Suprapubic skin (tissue), 4 donors: ENCODE measurements around the gene ZNF23. TPM values are rescaled to one million over a fixed set of nuclear protein-coding genes. Genes with fewer than 3 reads are reported as not detected.

Source experiments
- DNase-seq, 2 donors: peaks; one replicate each; pipeline ENCODE4 v3.0.0-alpha.2; 2019; ENCODE audit warnings: low spot score in 2 of 2
- H3K27ac ChIP-seq: fragments of 200-600 bp; sonication (generic); one replicate; pipeline ENCODE4 v1.5.1; 2019
- H3K27me3 ChIP-seq: fragments of 200-600 bp; sonication (generic); one replicate; pipeline ENCODE4 v1.5.1; 2019
- H3K36me3 ChIP-seq: fragments of 200-600 bp; sonication (generic); one replicate; pipeline ENCODE4 v1.5.1; 2019
- H3K4me1 ChIP-seq: fragments of 200-600 bp; sonication (generic); one replicate; pipeline ENCODE4 v1.5.1; 2019
- H3K4me3 ChIP-seq: fragments of 200-600 bp; sonication (generic); one replicate; pipeline ENCODE4 v1.5.1; 2019; ENCODE audit warnings: mild to moderate bottlenecking
- H3K9me3 ChIP-seq: fragments of 200-600 bp; sonication (generic); one replicate; pipeline ENCODE4 v1.5.1; 2019
- CTCF ChIP-seq, 2 donors: fragments of 200-600 bp in 1 of 2; fragments of 450-650 bp in 1 of 2; sonication (generic) in 1 of 2; IDR thresholded peaks; one replicate each; pipeline ENCODE4 v1.5.1; 2016 to 2019; ENCODE audit warnings: antibody characterized with exemption in 2 of 2, mild to moderate bottlenecking in 1 of 2, moderate library complexity in 1 of 2
- EP300 ChIP-seq: sonication (generic); formaldehyde crosslinking; IDR thresholded peaks from one replicate; pipeline ENCODE4 v1.6.1; 2017; ENCODE audit warnings: antibody characterized with exemption
- POLR2A ChIP-seq, 2 donors: fragments of 450-650 bp; IDR thresholded peaks; one replicate each; pipeline ENCODE4 v1.6.1; 2017; ENCODE audit warnings: antibody characterized with exemption in 2 of 2, mild to moderate bottlenecking in 2 of 2, moderate library complexity in 2 of 2
- POLR2AphosphoS5 ChIP-seq, 3 donors: sonication (generic); formaldehyde crosslinking; IDR thresholded peaks; one replicate each; pipeline ENCODE4 v1.6.1; 2017; ENCODE audit warnings: antibody characterized with exemption in 3 of 3
- WGBS: methylation state at CpG from one replicate; pipeline ENCODE4 v1.1.5; 2018; 5-methylcytosine and 5-hydroxymethylcytosine counted together
- total RNA-seq, 4 donors: library from RNA; depleted of rRNA; stranded (reverse); fragments of >200 nt; gene quantifications; one replicate each; pipeline ENCODE4 v1.1.0, GENCODE V29; 2016

ZNF23 gene
- total RNA-seq, 4 donors from 2014 or later = 2.5 to 5.8 (median 4.8) TPM

- peaks cover 22% of the 10 kb centered on the region for H3K27me3 ChIP-seq
- no peaks in the 10 kb centered on the region for H3K4me1 ChIP-seq
- H3K4me3 ChIP-seq = no peak overlapping the region
- WGBS = 76% methylated on average over 3 of the region's 3 CpGs
- DNase-seq = no peak
- TF ChIP-seq POLR2AphosphoS5 (IDR thresholded peaks at IDR 0.05) = no peak
- no peak for TF ChIP-seq POLR2A (IDR thresholded peaks at IDR 0.05)
- no peak for TF ChIP-seq CTCF (IDR thresholded peaks at IDR 0.05)
- TF ChIP-seq EP300 = no peak
- H3K27ac ChIP-seq = no peak overlapping the region
- no peaks in the 10 kb centered on the region for H3K9me3 ChIP-seq
- no peaks in the 10 kb centered on the region for H3K36me3 ChIP-seq
Measured at GRCh38 chr16:71429581-71429980, 32.5 kb downstream of the ZNF23 start.

DNA sequence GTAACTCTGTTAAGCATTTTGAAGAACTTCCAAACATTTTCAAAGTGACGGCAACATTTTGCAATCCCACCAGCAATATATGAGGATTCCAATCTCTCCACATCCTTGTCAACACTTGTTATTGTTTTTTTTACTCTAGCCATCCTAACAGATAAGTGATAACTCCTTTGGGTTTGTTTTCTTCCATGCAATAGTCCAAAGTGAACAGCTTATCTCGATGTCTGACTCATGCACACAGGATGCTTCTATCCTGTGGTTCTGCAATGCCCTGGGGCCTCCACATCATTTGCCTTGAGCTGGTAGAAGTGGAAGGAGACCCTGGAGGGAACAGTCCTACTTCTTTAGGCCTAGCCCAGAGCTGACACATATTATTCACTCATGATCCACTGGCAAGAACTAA, 33.2 kb downstream of the ZNF23 start:
- H3K4me1 ChIP-seq = no peaks in the 10 kb centered on the region
- DNase-seq = no peak
- H3K36me3 ChIP-seq = no peaks in the 10 kb centered on the region
- H3K9me3 ChIP-seq = no peaks in the 10 kb centered on the region
- H3K27me3 ChIP-seq = peaks cover 29% of the 10 kb centered on the region
- TF ChIP-seq EP300 (no peak), CTCF (IDR thresholded peaks at IDR 0.05) (no peak), POLR2A (IDR thresholded peaks at IDR 0.05) (no peak), POLR2AphosphoS5 (IDR thresholded peaks at IDR 0.05) (no peak)
- H3K4me3 ChIP-seq = no peak overlapping the region
- no peak overlapping the region for H3K27ac ChIP-seq
- 84% methylated on average over 2 of the region's 2 CpGs for WGBS

- Histone ChIP-seq H3K4me1 (no peaks in the 10 kb centered on the region), H3K36me3 (no peaks in the 10 kb centered on the region), H3K27ac (no peak overlapping the region), H3K4me3 (no peak overlapping the region), H3K27me3 (peaks cover 30% of the 10 kb centered on the region), H3K9me3 (no peaks in the 10 kb centered on the region)
- TF ChIP-seq CTCF (IDR thresholded peaks at IDR 0.05) (no peak), POLR2A (IDR thresholded peaks at IDR 0.05) (no peak), POLR2AphosphoS5 (IDR thresholded peaks at IDR 0.05) (no peak), EP300 (no peak)
- no peak for DNase-seq
Measured at GRCh38 chr16:71428385-71428784, 33.7 kb downstream of the ZNF23 start.

DNA sequence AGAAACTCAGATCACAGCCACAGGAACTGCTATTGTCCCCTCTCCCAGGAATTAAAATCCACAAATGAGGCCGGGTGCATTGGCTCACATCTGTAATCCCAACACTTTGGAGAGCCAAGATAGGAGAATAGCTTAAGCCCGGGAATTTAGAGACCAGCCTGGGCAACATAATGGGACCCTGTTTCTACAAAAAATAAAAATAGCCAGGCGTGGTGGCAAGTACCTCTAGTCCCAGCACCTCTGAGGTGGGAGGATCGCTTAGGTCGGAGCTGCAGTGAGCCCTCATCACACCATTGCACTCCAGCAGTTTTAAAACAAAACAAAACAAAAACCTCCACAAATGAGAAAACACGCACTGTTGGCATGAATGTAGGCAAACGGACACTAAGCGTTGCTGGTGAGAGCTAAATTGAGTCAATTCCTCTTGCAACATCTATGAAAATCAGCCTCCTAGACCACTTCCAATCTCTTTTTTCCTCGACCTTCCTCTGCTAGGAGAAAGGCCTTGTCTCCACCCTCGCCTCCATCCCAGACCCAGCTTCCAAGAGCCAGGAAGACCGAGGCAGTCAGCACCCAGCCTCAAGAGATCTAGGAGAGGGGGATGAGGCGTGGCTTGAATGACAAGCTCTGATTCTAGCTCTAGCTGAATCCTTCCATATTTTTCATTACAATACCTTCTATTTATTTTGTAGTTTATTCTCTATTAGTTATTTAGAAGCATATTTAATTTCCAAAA, 35.0 kb downstream of the ZNF23 start:
- no peaks in the 10 kb centered on the region for H3K36me3 ChIP-seq
- H3K4me3 ChIP-seq = no peak overlapping the region
- H3K4me1 ChIP-seq = no peaks in the 10 kb centered on the region
- TF ChIP-seq POLR2AphosphoS5 (IDR thresholded peaks at IDR 0.05) = no peak
- TF ChIP-seq POLR2A (IDR thresholded peaks at IDR 0.05) = no peak
- TF ChIP-seq CTCF (IDR thresholded peaks at IDR 0.05) = no peak
- TF ChIP-seq EP300 = no peak
- 73% methylated on average over 12 of the region's 12 CpGs for WGBS
- peak in 1 of 2 donors; percentile 37 for DNase-seq
- H3K9me3 ChIP-seq = no peaks in the 10 kb centered on the region
- peaks cover 36% of the 10 kb centered on the region for H3K27me3 ChIP-seq
- H3K27ac ChIP-seq = no peak overlapping the region

GRCh38 chr16:71426069-71426879, 35.8 kb downstream of the ZNF23 start:
- no peaks in the 10 kb centered on the region for H3K4me1 ChIP-seq
- H3K9me3 ChIP-seq = no peaks in the 10 kb centered on the region
- H3K4me3 ChIP-seq = peak overlapping the region; percentile 7
- WGBS = 1% methylated on average over 33 of the region's 48 CpGs
- no peaks in the 10 kb centered on the region for H3K36me3 ChIP-seq
- DNase-seq = peak in 1 of 2 donors; percentile 59
- TF ChIP-seq CTCF (IDR thresholded peaks at IDR 0.05) = no peak
- no peak for TF ChIP-seq POLR2AphosphoS5 (IDR thresholded peaks at IDR 0.05)
- no peak for TF ChIP-seq EP300
- TF ChIP-seq POLR2A (IDR thresholded peaks at IDR 0.05) = no peak
- H3K27me3 ChIP-seq = peaks cover 40% of the 10 kb centered on the region
- no peak overlapping the region for H3K27ac ChIP-seq
